Measurements from ENCODE around the gene KMT5C. TPM values are rescaled to one million over a fixed set of nuclear protein-coding genes. Genes with fewer than 3 reads are reported as not detected.

Gene KMT5C
- total and polyA plus RNA-seq, 10 of the 15 experiments (the other 5 are each of a cell fraction or from before 2014, with no cell fraction given), result 0.20 to 15.8 (median 4.3) TPM; not detected in 1

- ATAC-seq, result no peak
- no peaks in the 10 kb centered on the region for H4K20me1 ChIP-seq (ENCODE audit: control insufficient read depth, insufficient read depth)
- no peak overlapping the region for H3K9ac ChIP-seq (ENCODE audit: control insufficient read depth, insufficient read depth, low read length)
- POLR2A ChIA-PET, result no interaction called here
- 62% methylated on average over 15 of the region's 16 CpGs for WGBS (ENCODE audit: insufficient coverage, insufficient replicate concordance, low lambda C conversion rate, missing lambda C conversion rate)
- BruUV-seq (replicated peaks), result no TSS peak
- RAD21 ChIA-PET (ENCODE audit: unreplicated experiment), result no interaction called here
- no peak overlapping the region for H2AFZ ChIP-seq (ENCODE audit: control insufficient read depth, low read depth, low read length)
- H3K27ac ChIP-seq (ENCODE audit: control insufficient read depth, insufficient read depth), result no peak overlapping the region
- no peaks in the 10 kb centered on the region for H3K79me2 ChIP-seq (ENCODE audit: control insufficient read depth, insufficient read depth, low read length)
- H3K36me3 ChIP-seq (ENCODE audit: control insufficient read depth in 2 of 2, insufficient read depth in 2 of 2, low read length in 1 of 2), result no peaks in the 10 kb centered on the region
- H3K4me1 ChIP-seq (ENCODE audit: control insufficient read depth, insufficient read depth, low read length), result no peaks in the 10 kb centered on the region
- in situ Hi-C loops (cut with MboI) (no loop called here), intact Hi-C loops (cut with micrococcal nuclease; ENCODE audit: unreplicated experiment) (no loop called here)
- DNase-seq (ENCODE audit: low read depth, low spot score), result no peak
- CTCF ChIA-PET, result interaction anchor here (1.0 kb wide), 1 partner anchor 146 kb away, joined by 3 read pairs; no protein-coding TSS in a partner anchor
- SMC1A ChIA-PET (ENCODE audit: uncharacterized antibody, unreplicated experiment), result no interaction called here
- H3K27me3 ChIP-seq (replicated peaks in 1 of 2; ENCODE audit: control insufficient read depth in 2 of 2, insufficient read depth in 2 of 2, low read length in 1 of 2), result peaks cover 0 to 3% of the 10 kb centered on the region in 2 experiments; a peak in 2 of 4 replicates
- no peaks in the 10 kb centered on the region for H3K9me3 ChIP-seq (replicated peaks; ENCODE audit: control insufficient read depth, insufficient read depth, low read length)
- H3K4me2 ChIP-seq (ENCODE audit: control insufficient read depth, insufficient read depth), result no peak overlapping the region
- no peak for FAIRE-seq
- H3K4me3 ChIP-seq, result no peak overlapping the region
- TF ChIP-seq E4F1 (IDR thresholded peaks at IDR 0.05; ENCODE audit: borderline replicate concordance, partially characterized antibody), result no peak
- TF ChIP-seq CTCF (IDR thresholded peaks at IDR 0.05 in 2 of 3, conservative IDR thresholded peaks at IDR 0.05 in 1 of 3; ENCODE audit: control insufficient read depth in 2 of 3, extremely low read depth in 1 of 3, insufficient read depth in 1 of 3, low read depth in 3 of 3, low read length in 3 of 3), result no peak
- no peak for TF ChIP-seq CBX5 (IDR thresholded peaks at IDR 0.05; ENCODE audit: low read depth)
- no peak for TF ChIP-seq FOXM1 (IDR thresholded peaks at IDR 0.05; ENCODE audit: low read depth, low read length)
- TF ChIP-seq SP1 (IDR thresholded peaks at IDR 0.05; ENCODE audit: low read depth, low read length), result no peak
- TF ChIP-seq FOS (IDR thresholded peaks at IDR 0.05; ENCODE audit: borderline replicate concordance, extremely low read depth, insufficient read length), result no peak
- no peak for TF ChIP-seq GABPA (IDR thresholded peaks at IDR 0.05; ENCODE audit: low read depth)
- no peak for TF ChIP-seq MTA3 (IDR thresholded peaks at IDR 0.05; ENCODE audit: borderline replicate concordance, low read length)
- TF ChIP-seq BACH1 (IDR thresholded peaks at IDR 0.05; ENCODE audit: borderline replicate concordance), result no peak
- TF ChIP-seq JUND (IDR thresholded peaks at IDR 0.05; ENCODE audit: low read depth, low read length), result no peak
- no peak for TF ChIP-seq NR2C1 (IDR thresholded peaks at IDR 0.05)
- no peak for TF ChIP-seq EED (IDR thresholded peaks at IDR 0.05; ENCODE audit: low read depth)
- no peak for TF ChIP-seq SUPT20H (IDR thresholded peaks at IDR 0.05; ENCODE audit: borderline replicate concordance, control insufficient read depth, low read depth, low read length)
- TF ChIP-seq, protein P1, sequence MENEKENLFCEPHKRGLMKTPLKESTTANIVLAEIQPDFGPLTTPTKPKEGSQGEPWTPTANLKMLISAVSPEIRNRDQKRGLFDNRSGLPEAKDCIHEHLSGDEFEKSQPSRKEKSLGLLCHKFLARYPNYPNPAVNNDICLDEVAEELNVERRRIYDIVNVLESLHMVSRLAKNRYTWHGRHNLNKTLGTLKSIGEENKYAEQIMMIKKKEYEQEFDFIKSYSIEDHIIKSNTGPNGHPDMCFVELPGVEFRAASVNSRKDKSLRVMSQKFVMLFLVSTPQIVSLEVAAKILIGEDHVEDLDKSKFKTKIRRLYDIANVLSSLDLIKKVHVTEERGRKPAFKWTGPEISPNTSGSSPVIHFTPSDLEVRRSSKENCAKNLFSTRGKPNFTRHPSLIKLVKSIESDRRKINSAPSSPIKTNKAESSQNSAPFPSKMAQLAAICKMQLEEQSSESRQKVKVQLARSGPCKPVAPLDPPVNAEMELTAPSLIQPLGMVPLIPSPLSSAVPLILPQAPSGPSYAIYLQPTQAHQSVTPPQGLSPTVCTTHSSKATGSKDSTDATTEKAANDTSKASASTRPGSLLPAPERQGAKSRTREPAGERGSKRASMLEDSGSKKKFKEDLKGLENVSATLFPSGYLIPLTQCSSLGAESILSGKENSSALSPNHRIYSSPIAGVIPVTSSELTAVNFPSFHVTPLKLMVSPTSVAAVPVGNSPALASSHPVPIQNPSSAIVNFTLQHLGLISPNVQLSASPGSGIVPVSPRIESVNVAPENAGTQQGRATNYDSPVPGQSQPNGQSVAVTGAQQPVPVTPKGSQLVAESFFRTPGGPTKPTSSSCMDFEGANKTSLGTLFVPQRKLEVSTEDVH (IDR thresholded peaks at IDR 0.05; ENCODE audit: low read depth, partially characterized antibody), result no peak
- TF ChIP-seq STAT3 (IDR thresholded peaks at IDR 0.05; ENCODE audit: low read depth, low read length), result no peak
- TF ChIP-seq ELK1 (IDR thresholded peaks at IDR 0.05; ENCODE audit: low read depth, low read length), result no peak
- no peak for TF ChIP-seq MEF2B (IDR thresholded peaks at IDR 0.05; ENCODE audit: partially characterized antibody, poor library complexity, severe bottlenecking)
These were observed 21.2 kb downstream of the KMT5C start for GRCh38 chr19:55360902-55361301.
